Heart right ventricle (tissue), 16 donors: Measurements from ENCODE around the gene CLCN7. TPM values are rescaled to one million over a fixed set of nuclear protein-coding genes. Genes with fewer than 3 reads are reported as not detected.

Source experiments
- ATAC-seq, 8 donors: fragments of 200-7000 bp; cut with Tn5 transposase; one replicate each; pipeline ENCODE4 v1.9.1; 2020; ENCODE audit warnings: mild to moderate bottlenecking in 8 of 8, moderate library complexity in 8 of 8, moderate number of reproducible peaks in 1 of 8
- DNase-seq, 2 donors: peaks; one replicate each; pipeline ENCODE4 v3.0.0-alpha.2; 2020
- H3K27ac ChIP-seq, 10 donors: fragments of 200-600 bp; sonication (generic) in 2 of 10; one replicate each; pipeline versions ENCODE4 v1.5.0 to v1.8.0; 2020 to 2022; ENCODE audit warnings: mild to moderate bottlenecking in 3 of 10
- H3K27me3 ChIP-seq, 7 donors: fragments of 200-600 bp; one replicate each; pipeline ENCODE4 v1.8.0; 2021 to 2022; ENCODE audit warnings: mild to moderate bottlenecking in 2 of 7
- H3K36me3 ChIP-seq, 9 donors: fragments of 200-600 bp; sonication (generic) in 1 of 9; one replicate each; pipeline versions ENCODE4 v1.5.0 to v1.8.0; 2020 to 2022; ENCODE audit warnings: mild to moderate bottlenecking in 2 of 9
- H3K4me1 ChIP-seq, 9 donors: fragments of 200-600 bp; sonication (generic) in 1 of 9; one replicate each; pipeline versions ENCODE4 v1.5.0 to v1.8.0; 2020 to 2022; ENCODE audit warnings: mild to moderate bottlenecking in 4 of 9
- H3K4me3 ChIP-seq, 10 donors: fragments of 200-600 bp; sonication (generic) in 2 of 10; one replicate each; pipeline versions ENCODE4 v1.5.0 to v1.8.0; 2020 to 2022; ENCODE audit warnings: mild to moderate bottlenecking in 7 of 10, moderate library complexity in 2 of 10
- H3K9me3 ChIP-seq, 11 donors: fragments of 200-600 bp in 10 of 11; sonication (generic) in 2 of 11; one replicate each; pipeline versions ENCODE4 v1.5.0 to v1.8.0; 2013 to 2022; ENCODE audit warnings: mild to moderate bottlenecking in 2 of 11, control low read depth in 1 of 11, moderate library complexity in 1 of 11
- CTCF ChIP-seq, 9 donors: fragments of 200-600 bp; sonication (generic) in 2 of 9; IDR thresholded peaks; one replicate each; pipeline versions ENCODE4 v1.5.0 to v1.8.0; 2021 to 2022; ENCODE audit warnings: antibody characterized with exemption in 9 of 9, mild to moderate bottlenecking in 5 of 9, moderate library complexity in 1 of 9
- WGBS, 2 donors: extraction: QIAGEN DNeasy Blood & Tissue Kit; methylation state at CpG; one replicate each; pipeline ENCODE4 v1.1.7; 2013; ENCODE audit warnings: inconsistent platforms in 1 of 2; 5-methylcytosine and 5-hydroxymethylcytosine counted together
- intact Hi-C, 10 donors: fragments of 100-400 bp; cut with DNase I; formaldehyde crosslinking; loops; one replicate each; pipeline versions ENCODE4 v1.11.1 to v1.14.2; 2022
- polyA plus RNA-seq, 2 donors: library from polyadenylated mRNA; stranded (reverse); fragments of 200-250 nt; gene quantifications; one replicate each; pipeline ENCODE4 v1.2.3, GENCODE V29; 2013
- total RNA-seq, 10 donors: library from RNA; stranded (reverse); fragmentation: NEBNext Ultra II Directional in 3 of 10; extraction: Animal tissue kit (Norgen Biotek cat#: 25700) in 3 of 10; gene quantifications; one replicate each; pipeline versions ENCODE4 v1.2.1 to v1.2.4, GENCODE V29; 2021 to 2023
- donor health status: Arrhythmogenic right ventricular cardiomyopathy.
- donor health status: ischemic (EF 13 %, LVEDD 7.1; RV severe dilation, severe dysfunction).
- donor health status: healthy with polysubstance abuse.
- donor health status: DM: no; HTN: yes; CAD: no.
- donor health status: DM: no; HTN: no; CAD: no.
- donor health status: ischemic (EF 25% LVEDD 6.9; RV normal size, moderate dysfunction).
- donor health status: ischemic (EF 25% LVEDD 5.7; RV mildly dilated, moderate dysfunction).
- donor health status: healthy.
- donor health status: DM: yes; HTN: yes; CAD: no.
- donor health status: Ischemic cardiomyopathy.
- donor health status: ischemic (EF 35%, LVEDD 5.7; RV mildly dilated, moderate dysfunction).
- donor health status: nonischemic (EF 11% LVEDD 7.7; RV severe dilation, severe dysfunction).
- donor health status: DM: yes; HTN: yes; CAD: no.
- donor health status: PGD.
- donor health status: ischemic (EF 29% LVEDD 5.4; RV normal size, mild dysfunction).
- donor health status: nonischemic (EF 23%, LVEDD 6.1; RV moderate dilation, normal function).

The CLCN7 gene
- total and polyA plus RNA-seq, 12 donors = 29.5 to 60.6 (median 35.1) TPM

- intact Hi-C loops = no loop called here
- no peak for TF ChIP-seq CTCF (IDR thresholded peaks at IDR 0.05)
- WGBS, 2 donors = 93 to 96% methylated on average over 44 of the region's 44 CpGs
Measured at GRCh38 chr16:1500465-1501150, 25.8 kb upstream of the CLCN7 start.

DNA sequence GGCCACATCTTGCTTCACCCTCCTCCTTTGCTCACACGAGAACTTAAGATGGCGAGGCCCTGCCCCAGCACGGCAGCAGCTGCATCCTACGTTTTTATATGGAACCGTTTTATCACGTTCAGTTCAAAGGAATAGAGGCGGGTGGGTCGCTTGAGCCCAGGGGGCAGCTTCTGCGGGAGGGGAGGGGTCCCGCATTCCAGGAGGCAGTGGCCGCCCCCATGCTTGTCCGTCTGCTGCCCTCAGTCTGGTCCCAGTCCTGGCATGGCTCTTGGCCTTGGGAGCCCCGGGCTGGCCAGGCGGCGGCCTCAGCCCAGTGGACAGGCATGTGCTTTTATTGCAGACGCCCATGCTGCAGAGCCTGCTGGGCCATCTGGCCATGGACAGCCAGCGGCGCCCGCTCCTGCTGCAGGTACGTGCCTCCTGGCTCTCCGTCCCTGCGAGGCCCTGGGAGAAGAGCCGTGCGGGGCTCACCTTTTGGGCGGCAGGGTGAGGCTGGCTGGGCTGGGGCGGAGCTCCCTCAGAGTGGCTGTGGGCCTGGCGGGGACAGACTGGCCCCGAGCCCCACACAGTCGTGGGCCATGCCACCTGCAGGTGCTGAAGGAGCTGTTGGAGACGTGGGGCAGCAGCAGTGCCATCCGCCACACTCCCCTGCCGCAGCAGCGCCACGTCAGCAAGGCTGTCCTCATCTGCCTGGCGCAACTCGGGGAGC is 25.1 kb upstream of the CLCN7 start:
- Histone ChIP-seq H3K4me3 (no peak overlapping the region), H3K9me3 (no peaks in the 10 kb centered on the region), H3K27ac (no peak overlapping the region), H3K27me3 (no peaks in the 10 kb centered on the region), H3K36me3 (peaks cover 8 to 95% (median 61%) of the 10 kb centered on the region in 9 donors), H3K4me1 (peaks cover 4 to 10% (median 7%) of the 10 kb centered on the region in 9 donors)
- ATAC-seq = no peak
- DNase-seq = no peak
- 94% methylated on average over 36 of the region's 36 CpGs for WGBS, 2 donors
- TF ChIP-seq CTCF (IDR thresholded peaks at IDR 0.05) = no peak
- intact Hi-C loops = loop anchor here in 7 of 10 donors (5.0 to 10.0 kb wide), 8 partner anchors 32 to 205 kb away; partner anchors contain the start of genes CRAMP1 (in 1 of the 7), IFT140 (in 1 of the 7), MAPK8IP3 (in 1 of the 7) and TMEM204 (in 1 of the 7)

More at GRCh38 chr16:1500465-1501150, 25.8 kb upstream of the CLCN7 start:
- DNase-seq = no peak
- H3K27me3 ChIP-seq = no peaks in the 10 kb centered on the region
- no peak overlapping the region for H3K27ac ChIP-seq
- ATAC-seq = no peak
- no peak overlapping the region for H3K4me3 ChIP-seq
- no peaks in the 10 kb centered on the region for H3K9me3 ChIP-seq
- H3K36me3 ChIP-seq = peaks cover 8 to 94% (median 54%) of the 10 kb centered on the region in 9 donors
- H3K4me1 ChIP-seq = peaks cover 0 to 3% (median 0%) of the 10 kb centered on the region in 9 donors

DNA sequence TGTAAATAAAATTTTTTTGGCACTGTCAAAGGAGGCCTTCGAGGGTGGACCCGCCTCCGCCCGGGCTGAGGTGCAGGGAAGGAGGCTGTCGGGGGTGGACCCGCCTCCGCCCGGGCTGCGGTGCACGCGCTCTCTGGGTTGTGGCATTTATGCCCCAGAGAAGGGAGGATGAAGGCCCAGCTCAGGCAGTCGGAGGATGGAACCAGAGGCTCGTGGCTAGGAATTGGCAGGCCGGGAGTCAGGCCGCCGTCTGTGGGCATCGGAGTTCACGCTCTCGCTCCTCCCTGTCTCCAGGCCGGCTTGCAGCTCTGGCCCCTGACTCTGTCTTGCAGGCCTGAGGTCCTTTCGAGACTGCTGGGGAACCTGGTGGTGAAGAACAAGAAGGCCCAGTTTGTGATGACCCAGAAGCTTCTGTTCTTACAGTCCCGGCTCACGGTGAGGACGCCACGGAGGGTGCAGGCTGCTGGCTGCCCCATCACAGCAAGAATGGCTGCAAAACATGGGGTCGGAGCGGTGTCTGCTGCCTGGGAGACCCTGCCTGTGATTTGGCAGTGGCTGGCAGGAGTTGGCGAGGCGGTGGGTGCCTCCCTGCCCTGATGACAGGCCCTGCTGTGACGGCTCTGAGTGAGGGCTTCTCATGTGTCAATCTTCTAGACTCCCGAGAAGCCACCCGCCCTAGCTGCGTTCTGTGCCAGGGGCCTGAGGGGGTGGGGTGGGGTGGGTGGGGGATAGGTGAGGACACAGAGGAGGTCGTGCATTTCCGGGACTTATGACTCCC is 24.3 kb upstream of the CLCN7 start:
- H3K4me3 ChIP-seq = no peak overlapping the region
- H3K27ac ChIP-seq = no peak overlapping the region
- WGBS, 2 donors = 92% methylated on average over 35 of the region's 35 CpGs
- DNase-seq (no peak), ATAC-seq (no peak)
- no peaks in the 10 kb centered on the region for H3K9me3 ChIP-seq
- intact Hi-C loops = loop anchor here in 7 of 10 donors (5.0 to 10.0 kb wide), 8 partner anchors 33 to 206 kb away; partner anchors contain the start of genes CRAMP1 (in 1 of the 7), IFT140 (in 1 of the 7), MAPK8IP3 (in 1 of the 7) and TMEM204 (in 1 of the 7)
- TF ChIP-seq CTCF (IDR thresholded peaks at IDR 0.05) = no peak
- H3K4me1 ChIP-seq = peaks cover 9 to 19% (median 15%) of the 10 kb centered on the region in 9 donors
- H3K36me3 ChIP-seq = peaks cover 8 to 96% (median 64%) of the 10 kb centered on the region in 9 donors
- no peaks in the 10 kb centered on the region for H3K27me3 ChIP-seq
